Subcutaneous abdominal adipose tissue (tissue), 5 donors: ENCODE results near the gene NECAB2.

Experiments
- H3K27ac ChIP-seq: one replicate; pipeline ENCODE4 v1.7.0; 2013; ENCODE audit warnings: low read depth, mild to moderate bottlenecking, inconsistent platforms, low read length, moderate library complexity
- H3K27me3 ChIP-seq, 5 donors: one replicate each; pipeline ENCODE4 v1.7.0; 2013; ENCODE audit warnings: low read length in 5 of 5, inconsistent platforms in 1 of 5; ENCODE audit not compliant: control insufficient read depth in 5 of 5, insufficient read depth in 4 of 5
- H3K36me3 ChIP-seq, 5 donors: one replicate each; pipeline ENCODE4 v1.7.0; 2013; ENCODE audit warnings: low read length in 5 of 5; ENCODE audit not compliant: control insufficient read depth in 5 of 5, insufficient read depth in 5 of 5
- H3K4me1 ChIP-seq, 5 donors: one replicate each; pipeline ENCODE4 v1.7.0; 2013; ENCODE audit warnings: low read length in 5 of 5, mild to moderate bottlenecking in 3 of 5, moderate library complexity in 1 of 5; ENCODE audit not compliant: control insufficient read depth in 5 of 5, insufficient read depth in 5 of 5
- H3K4me3 ChIP-seq, 5 donors: one replicate each; pipeline ENCODE4 v1.7.0; 2013; ENCODE audit warnings: low read length in 5 of 5, low read depth in 1 of 5
- H3K9ac ChIP-seq, 5 donors: one replicate each; pipeline ENCODE4 v1.7.0; 2013; ENCODE audit warnings: low read length in 5 of 5, mild to moderate bottlenecking in 4 of 5, moderate library complexity in 3 of 5
- H3K9me3 ChIP-seq, 5 donors: one replicate each; pipeline ENCODE4 v1.7.0; 2013; ENCODE audit warnings: low read length in 5 of 5; ENCODE audit not compliant: control insufficient read depth in 5 of 5
- donor health status: healthy.
- donor health status: healthy.
- donor health status: healthy.
- donor health status: healthy.
- donor health status: healthy.

NECAB2 gene

DNA sequence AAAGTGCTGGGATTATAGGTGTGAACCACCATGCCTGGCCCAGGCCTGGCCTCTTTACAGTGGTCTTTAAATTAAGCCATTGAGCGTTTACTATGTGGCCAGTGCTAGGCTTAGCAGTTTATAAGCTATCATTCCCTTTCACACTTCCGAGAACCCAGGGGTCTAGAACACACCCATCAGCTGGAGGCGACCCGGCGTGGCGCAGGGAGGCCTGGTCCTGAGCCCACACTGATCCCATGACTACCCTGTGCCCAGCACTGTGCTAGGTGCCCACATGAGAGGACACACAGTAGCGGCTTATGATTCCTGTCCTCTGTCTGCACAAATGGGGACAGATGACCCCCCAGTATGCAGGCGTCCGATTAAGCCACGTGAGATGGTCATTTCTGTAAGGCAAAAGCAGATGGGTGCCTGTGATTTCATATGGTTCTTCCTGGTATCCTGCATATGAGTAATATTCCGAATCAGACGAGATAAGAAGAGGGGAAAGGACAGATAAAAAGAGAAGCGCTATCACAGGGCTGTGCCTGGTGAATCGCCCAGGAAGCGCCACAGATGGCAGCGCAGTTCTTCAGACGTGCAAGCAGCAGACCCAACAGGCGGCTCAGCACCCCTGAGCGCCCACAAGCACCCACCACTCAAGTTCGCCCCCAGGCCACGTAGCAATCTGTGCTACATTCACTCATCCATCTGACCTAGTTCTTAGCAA lies 9.8 kb upstream of the NECAB2 start:
- Histone ChIP-seq H3K9ac (no peak overlapping the region), H3K27ac (no peak overlapping the region), H3K4me3 (no peak overlapping the region), H3K27me3 (no peaks in the 10 kb centered on the region), H3K36me3 (peaks cover 0 to 50% (median 38%) of the 10 kb centered on the region in 5 donors), H3K4me1 (peaks cover 6 to 64% (median 51%) of the 10 kb centered on the region in 5 donors), H3K9me3 (no peaks in the 10 kb centered on the region)

DNA sequence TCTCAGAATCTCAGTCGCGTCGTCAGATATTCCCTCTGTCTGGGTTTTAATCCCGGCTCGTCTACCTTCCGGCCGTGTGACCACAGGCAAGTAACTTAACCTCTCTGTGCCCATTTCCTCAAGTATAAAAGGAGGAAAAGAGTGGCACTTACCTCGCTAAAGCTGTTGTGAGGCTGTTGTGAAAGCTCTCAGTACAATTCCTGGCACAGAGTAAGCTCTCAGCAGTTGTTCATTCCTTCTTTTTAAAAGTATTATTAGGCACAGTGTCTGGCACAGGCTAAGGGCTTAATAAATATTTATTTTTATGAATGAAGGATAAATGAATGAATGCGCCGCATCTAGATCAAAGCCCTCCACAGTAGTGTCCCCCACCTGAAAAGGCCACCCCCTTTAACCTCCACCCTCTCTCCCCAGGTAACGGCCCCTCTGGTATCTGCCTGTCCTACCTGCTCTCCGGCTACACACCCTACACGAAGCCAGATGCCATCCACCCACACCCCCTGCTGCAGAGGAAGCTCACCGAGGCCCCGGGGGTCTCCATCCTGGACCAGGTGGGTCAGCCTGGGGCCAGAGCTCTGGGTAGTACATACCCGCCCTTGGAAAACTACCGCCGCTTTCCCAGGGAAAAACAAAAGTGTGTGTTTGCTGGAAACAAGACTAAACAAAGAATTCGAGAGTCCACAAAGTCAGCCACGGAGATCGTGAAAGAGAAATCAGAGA lies 9.0 kb upstream of the NECAB2 start:
- Histone ChIP-seq H3K27me3 (no peaks in the 10 kb centered on the region), H3K9ac (peak overlapping the region in 1 of 5 donors; percentile 20), H3K9me3 (no peaks in the 10 kb centered on the region), H3K4me3 (no peak overlapping the region), H3K27ac (peak overlapping the region; percentile 16), H3K36me3 (peaks cover 0 to 55% (median 45%) of the 10 kb centered on the region in 5 donors), H3K4me1 (peaks cover 5 to 57% (median 44%) of the 10 kb centered on the region in 5 donors)

DNA sequence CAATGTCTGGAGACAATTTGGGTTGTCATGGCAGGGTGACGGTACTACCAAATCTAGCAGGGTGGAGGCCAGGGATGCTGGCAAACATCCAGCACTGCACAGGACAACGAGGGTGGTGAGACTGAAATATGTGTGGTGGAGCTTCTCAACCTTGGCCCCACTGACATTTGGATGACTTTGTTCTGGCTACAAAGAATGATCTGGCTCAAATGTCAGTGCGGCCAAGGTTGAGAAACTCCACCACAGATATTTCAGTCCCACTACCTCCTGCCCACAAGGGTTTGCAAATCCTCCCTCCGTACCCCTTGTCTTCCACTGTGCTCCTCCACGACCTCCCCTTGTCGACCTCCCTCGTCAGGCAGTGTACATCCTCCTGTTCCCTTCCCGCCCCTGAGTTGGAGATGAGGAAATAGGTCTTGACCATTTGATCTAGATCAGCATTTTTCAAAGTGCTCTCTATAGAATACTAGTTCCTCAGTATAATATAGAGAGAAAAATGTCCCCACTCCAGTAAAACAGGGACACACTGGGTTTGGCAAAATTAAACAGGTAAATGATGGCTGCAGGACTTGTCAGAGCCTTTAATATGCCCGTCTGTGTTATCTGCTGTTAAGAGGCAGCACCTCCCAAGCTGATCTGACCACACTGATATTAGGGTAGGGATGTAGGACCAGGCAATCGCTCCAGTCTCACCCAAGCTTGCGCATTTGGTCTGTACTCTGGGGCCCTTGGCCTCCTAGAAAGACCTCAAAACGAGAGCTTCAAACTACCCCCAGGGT lies 8.2 kb upstream of the NECAB2 start:
- H3K27me3 ChIP-seq = no peaks in the 10 kb centered on the region
- peak overlapping the region in 1 of 5 donors; percentile 21 for H3K9ac ChIP-seq
- H3K9me3 ChIP-seq = no peaks in the 10 kb centered on the region
- H3K4me1 ChIP-seq = peaks cover 0 to 48% (median 36%) of the 10 kb centered on the region in 5 donors
- no peak overlapping the region for H3K4me3 ChIP-seq
- H3K27ac ChIP-seq = peak overlapping the region; percentile 16
- peaks cover 0 to 60% (median 47%) of the 10 kb centered on the region in 5 donors for H3K36me3 ChIP-seq

DNA sequence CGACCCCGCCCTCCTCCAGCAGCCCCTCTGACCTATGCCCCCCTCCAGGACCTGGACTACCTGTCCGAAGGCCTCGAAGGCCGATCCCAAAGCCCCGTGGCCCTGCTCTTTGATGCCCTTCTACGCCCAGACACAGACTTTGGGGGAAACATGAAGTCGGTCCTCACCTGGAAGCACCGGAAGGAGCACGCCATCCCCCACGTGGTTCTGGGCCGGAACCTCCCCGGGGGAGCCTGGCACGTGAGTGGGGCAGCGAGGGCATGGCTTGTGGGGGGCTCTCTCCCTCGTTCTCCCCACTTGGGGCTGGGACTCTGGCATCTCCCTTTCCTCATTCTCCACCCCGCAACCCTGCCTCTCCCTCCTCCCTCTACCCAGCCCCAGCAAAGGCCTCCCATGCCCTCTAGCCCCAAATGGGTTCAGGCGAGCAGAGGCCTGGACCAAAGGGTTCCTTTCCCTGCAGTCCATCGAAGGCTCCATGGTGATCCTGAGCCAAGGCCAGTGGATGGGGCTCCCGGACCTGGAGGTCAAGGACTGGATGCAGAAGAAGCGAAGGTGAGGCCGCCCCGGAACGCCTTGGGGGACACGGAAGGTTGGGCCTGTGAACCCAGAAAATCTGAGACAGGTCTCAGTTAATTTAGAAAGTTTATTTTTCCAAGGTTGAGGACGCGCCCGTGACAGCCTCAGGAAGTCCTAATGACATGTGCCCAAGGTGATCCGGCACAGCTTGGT lies 7.4 kb upstream of the NECAB2 start:
- peaks cover 0 to 68% (median 55%) of the 10 kb centered on the region in 5 donors for H3K36me3 ChIP-seq
- H3K27ac ChIP-seq = no peak overlapping the region
- H3K4me1 ChIP-seq = peaks cover 0 to 40% (median 27%) of the 10 kb centered on the region in 5 donors
- H3K4me3 ChIP-seq = no peak overlapping the region
- peak overlapping the region in 1 of 5 donors; percentile 21 for H3K9ac ChIP-seq
- no peaks in the 10 kb centered on the region for H3K27me3 ChIP-seq
- H3K9me3 ChIP-seq = no peaks in the 10 kb centered on the region

DNA sequence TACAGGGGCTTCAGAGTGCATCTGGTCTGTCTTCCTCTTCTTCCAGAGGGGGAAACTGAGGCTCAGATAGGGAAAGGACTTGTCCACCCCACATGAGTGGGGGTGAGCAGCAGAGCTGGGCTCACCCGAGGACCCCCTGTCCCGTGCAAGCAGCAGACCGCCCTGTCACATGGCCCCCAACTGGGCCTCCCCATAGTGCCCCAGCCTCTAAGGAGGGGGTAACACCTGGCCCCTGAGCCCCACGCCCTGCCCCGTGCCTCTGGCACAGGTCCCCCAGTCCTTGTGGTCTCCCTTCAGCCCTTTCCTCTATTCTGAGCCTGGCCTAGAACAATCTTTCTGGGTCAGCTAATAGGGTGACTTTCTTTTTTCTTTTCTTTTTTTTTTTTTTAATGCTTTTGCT lies 6.5 kb upstream of the NECAB2 start:
- Histone ChIP-seq H3K36me3 (peaks cover 0 to 77% (median 60%) of the 10 kb centered on the region in 5 donors), H3K27ac (no peak overlapping the region), H3K4me1 (peaks cover 0 to 31% (median 22%) of the 10 kb centered on the region in 5 donors), H3K9ac (no peak overlapping the region), H3K4me3 (no peak overlapping the region), H3K27me3 (no peaks in the 10 kb centered on the region), H3K9me3 (no peaks in the 10 kb centered on the region)

DNA sequence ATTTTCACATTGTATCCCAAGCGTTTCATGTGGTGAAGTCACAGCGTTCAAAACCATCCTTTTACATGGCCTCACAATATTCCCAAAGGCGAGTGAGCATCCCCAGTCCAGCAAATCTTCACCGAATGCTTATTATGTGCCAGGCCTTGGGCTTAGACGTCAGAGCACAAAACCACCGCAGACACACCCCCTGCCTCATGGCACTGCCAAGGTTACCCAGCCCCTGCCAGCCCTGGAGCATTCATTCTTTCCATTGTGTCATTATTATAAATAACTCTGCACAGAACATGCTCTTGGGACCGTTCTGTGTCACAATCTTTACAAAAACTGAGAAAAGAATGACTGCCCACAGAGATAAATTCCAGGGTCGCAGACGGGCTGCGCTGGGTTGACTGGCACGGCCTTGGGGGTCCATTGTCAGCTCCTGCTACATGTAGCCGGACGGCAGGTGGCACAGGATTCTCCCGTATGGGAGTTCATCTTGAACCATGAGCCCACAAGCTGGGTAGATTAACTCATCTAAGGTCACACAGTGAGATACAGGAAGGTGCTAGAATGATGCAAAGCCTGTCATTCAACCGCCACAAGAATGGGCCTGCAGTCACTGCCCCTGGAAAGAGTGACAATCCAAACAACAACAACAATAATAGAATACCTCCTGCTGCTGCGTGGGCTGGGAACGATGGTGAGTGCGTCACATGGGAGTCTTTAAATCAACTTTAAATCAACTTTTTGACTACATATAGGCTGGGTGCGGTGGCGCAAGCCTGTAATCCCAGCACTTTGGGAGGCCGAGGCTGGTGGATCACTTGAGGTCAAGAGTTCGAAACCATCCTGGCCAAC lies 4.5 kb upstream of the NECAB2 start:
- Histone ChIP-seq H3K27ac (no peak overlapping the region), H3K27me3 (no peaks in the 10 kb centered on the region), H3K4me1 (peaks cover 0 to 21% (median 17%) of the 10 kb centered on the region in 5 donors), H3K9ac (no peak overlapping the region), H3K9me3 (no peaks in the 10 kb centered on the region), H3K4me3 (no peak overlapping the region), H3K36me3 (peaks cover 0 to 71% (median 57%) of the 10 kb centered on the region in 5 donors)

DNA sequence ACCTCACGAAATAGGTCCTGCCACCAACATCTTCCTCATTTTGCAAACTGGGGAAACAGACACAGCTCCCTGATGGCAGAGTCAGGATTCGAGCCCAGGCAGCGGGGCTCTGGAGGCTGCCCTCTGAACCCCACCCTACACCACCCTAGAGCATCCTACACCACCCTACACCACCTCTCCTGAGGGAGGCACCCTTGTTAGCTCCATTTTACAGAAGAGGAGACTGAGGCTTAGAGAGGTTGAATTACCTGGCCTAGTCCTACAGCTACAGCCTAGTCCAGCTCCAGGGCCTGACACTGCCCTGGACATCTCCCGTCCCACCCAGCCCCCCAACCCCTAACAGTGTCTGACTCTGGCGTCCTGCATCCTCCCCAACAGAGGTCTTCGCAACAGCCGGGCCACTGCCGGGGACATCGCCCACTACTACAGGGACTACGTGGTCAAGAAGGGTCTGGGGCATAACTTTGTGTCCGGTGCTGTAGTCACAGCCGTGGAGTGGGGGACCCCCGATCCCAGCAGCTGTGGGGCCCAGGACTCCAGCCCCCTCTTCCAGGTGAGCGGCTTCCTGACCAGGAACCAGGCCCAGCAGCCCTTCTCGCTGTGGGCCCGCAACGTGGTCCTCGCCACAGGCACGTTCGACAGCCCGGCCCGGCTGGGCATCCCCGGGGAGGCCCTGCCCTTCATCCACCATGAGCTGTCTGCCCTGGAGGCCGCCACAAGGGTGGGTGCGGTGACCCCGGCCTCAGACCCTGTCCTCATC lies 3.2 kb upstream of the NECAB2 start:
- Histone ChIP-seq H3K4me3 (no peak overlapping the region), H3K27me3 (peaks cover 0 to 3% (median 0%) of the 10 kb centered on the region in 5 donors), H3K36me3 (peaks cover 0 to 58% (median 49%) of the 10 kb centered on the region in 5 donors), H3K4me1 (peaks cover 0 to 7% (median 4%) of the 10 kb centered on the region in 5 donors), H3K27ac (no peak overlapping the region), H3K9me3 (no peaks in the 10 kb centered on the region), H3K9ac (no peak overlapping the region)

DNA sequence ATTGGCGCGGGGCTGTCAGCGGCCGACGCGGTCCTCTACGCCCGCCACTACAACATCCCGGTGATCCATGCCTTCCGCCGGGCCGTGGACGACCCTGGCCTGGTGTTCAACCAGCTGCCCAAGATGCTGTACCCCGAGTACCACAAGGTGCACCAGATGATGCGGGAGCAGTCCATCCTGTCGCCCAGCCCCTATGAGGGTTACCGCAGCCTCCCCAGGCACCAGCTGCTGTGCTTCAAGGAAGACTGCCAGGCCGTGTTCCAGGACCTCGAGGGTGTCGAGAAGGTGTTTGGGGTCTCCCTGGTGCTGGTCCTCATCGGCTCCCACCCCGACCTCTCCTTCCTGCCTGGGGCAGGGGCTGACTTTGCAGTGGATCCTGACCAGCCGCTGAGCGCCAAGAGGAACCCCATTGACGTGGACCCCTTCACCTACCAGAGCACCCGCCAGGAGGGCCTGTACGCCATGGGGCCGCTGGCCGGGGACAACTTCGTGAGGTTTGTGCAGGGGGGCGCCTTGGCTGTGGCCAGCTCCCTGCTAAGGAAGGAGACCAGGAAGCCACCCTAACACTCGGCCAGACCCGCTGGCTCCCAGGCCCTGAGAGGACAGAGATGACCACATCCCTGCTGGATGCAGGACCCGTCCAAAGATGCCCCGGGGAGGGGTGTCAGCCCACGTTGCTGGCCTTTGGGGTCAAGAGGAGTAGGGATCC lies 2.4 kb upstream of the NECAB2 start:
- H3K9ac ChIP-seq = no peak overlapping the region
- H3K36me3 ChIP-seq = peaks cover 0 to 51% (median 42%) of the 10 kb centered on the region in 5 donors
- H3K27me3 ChIP-seq = peaks cover 0 to 6% (median 0%) of the 10 kb centered on the region in 5 donors
- no peaks in the 10 kb centered on the region for H3K4me1 ChIP-seq
- no peak overlapping the region for H3K4me3 ChIP-seq
- no peak overlapping the region for H3K27ac ChIP-seq
- no peaks in the 10 kb centered on the region for H3K9me3 ChIP-seq
